GM13976 (cell line): Measurements from ENCODE around the gene FJX1.
"Not testable (repeated sequence)": the region's sequence is repeated elsewhere in the genome, so short reads cannot be mapped to it uniquely, and the experiment has no call there.

Experiments
- DNase-seq: peaks from one replicate; pipeline ENCODE4 v3.0.0; 2012; ENCODE audit warnings: low spot score
- CTCF ChIP-seq: IDR thresholded peaks from 2 replicates; pipeline ENCODE4 v1.5.1; 2012; ENCODE audit warnings: borderline replicate concordance, mild to moderate bottlenecking; ENCODE audit not compliant: insufficient read depth; ENCODE audit errors: extremely low read depth, missing control alignments, control extremely low read depth
- in situ Hi-C: fragments of 300-500 bp; cut with MboI; formaldehyde crosslinking; loops from one replicate; pipeline ENCODE4 v1.12.0; 2022; ENCODE audit warnings: low sequenced_read_pairs, mixed read lengths, inconsistent platforms; ENCODE audit not compliant: unreplicated experiment

FJX1 gene

GRCh38 chr11:35650006-35650405 is 31.7 kb downstream of the FJX1 start:
- in situ Hi-C loops, result no loop called here
- no peak for DNase-seq
- TF ChIP-seq CTCF, result no peak

GRCh38 chr11:35650467-35650866 is 32.2 kb downstream of the FJX1 start:
- no peak for DNase-seq

DNA sequence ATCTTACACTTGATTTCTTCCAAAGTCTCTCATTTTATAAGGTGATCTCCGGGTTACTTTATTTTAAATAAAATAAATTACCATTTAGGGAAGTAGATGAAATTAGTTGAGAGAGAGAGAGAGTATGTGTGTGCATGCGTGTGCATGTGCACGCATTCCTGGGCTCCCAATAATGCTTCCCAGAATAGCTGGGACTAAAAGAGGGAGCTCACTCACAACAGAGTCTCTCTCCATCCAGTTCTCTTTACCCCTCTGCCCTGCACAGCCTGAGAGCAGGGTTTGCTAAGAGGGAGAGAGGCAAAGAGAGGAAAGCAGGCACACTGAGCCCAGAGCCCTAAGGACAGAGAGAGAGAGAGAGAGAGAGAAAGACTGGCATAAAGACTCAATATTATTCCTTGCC is 33.0 kb downstream of the FJX1 start:
- DNase-seq, result no peak
- in situ Hi-C loops, result no loop called here
- no peak for TF ChIP-seq CTCF

More at GRCh38 chr11:35650467-35650866, 32.2 kb downstream of the FJX1 start:
- TF ChIP-seq CTCF, result no peak
- in situ Hi-C loops, result no loop called here

DNA sequence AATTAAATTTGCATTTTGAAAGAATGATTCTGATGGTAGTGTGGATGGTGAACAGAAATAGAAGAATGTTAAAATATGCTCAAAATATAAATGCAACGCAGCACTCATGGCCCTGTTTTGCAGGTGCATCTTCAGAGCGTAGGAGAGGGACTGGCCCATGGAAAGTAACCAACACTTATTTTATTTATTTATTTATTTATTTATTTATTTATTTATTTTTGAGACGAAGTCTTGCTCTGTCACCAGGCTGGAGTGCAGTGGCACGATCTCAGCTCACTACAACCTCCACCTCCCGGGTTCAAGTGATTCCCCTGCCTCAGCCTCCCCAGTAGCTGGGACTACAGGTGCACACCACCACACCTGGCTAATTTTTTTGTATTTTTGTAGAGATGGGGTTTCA is 34.5 kb downstream of the FJX1 start:
- in situ Hi-C loops, DNase-seq: not testable (repeated sequence)

DNA sequence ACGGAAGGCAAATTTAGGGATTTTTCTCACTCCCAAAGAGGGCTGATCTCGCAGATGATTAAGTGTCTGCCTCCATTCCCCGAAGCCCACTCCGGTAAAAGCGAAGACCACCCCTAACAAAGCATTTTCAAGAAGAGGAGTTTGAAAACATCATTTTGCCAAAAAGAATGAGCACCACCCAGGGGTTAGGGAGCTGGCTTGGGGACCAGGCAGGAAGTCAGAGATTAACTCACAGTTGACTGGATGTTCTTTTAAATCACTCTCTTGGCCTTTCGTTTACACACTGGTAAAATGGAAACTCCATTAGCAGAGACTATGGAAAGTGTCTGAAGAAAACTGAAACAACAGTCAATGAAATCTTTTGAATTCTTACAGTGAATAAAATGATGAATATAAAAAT is 36.5 kb downstream of the FJX1 start:
- in situ Hi-C loops, result no loop called here
- DNase-seq, result no peak
- TF ChIP-seq CTCF, result no peak

GRCh38 chr11:35655254-35655653 is 37.0 kb downstream of the FJX1 start:
- in situ Hi-C loops, result no loop called here
- TF ChIP-seq CTCF, result no peak
- DNase-seq, result no peak

- no peak for DNase-seq
- in situ Hi-C loops, result no loop called here
These were observed 37.6 kb downstream of the FJX1 start for GRCh38 chr11:35655856-35656255.

More at GRCh38 chr11:35655856-35656255, 37.6 kb downstream of the FJX1 start:
- no peak for TF ChIP-seq CTCF
